ENCODE measurements around the gene STK32B. TPM values are rescaled to one million over a fixed set of nuclear protein-coding genes. Genes with fewer than 3 reads are reported as not detected.

The STK32B gene
- total and polyA plus RNA-seq, 2 experiments from 2014 or later: 0.71 to 2.3 TPM

DNA sequence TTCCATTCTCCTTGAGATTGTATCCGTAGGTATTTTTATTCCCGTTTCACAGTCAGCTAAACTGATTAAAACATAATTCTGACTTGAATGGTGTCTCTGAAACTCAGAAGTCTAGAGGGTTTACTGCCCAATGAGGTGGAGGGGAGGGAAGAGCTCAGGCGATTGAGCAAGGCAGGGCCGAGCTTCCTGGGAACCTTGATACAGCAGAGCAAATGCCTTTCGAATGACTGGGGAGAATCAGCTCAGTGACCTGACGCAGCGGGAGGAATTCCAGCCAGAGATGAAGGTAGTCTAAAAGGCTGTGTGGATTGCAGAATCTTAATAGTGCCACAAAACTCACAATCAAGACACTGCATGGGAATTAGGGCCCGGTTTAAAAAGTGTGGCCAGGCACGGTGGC, 423.5 kb downstream of the STK32B start (continued):
- TF ChIP-seq EZH2 (IDR thresholded peaks at IDR 0.05; ENCODE audit: low read depth, unreplicated experiment) (no peak), EZH2phosphoT487 (IDR thresholded peaks at IDR 0.05; ENCODE audit: unreplicated experiment) (no peak)

DNA sequence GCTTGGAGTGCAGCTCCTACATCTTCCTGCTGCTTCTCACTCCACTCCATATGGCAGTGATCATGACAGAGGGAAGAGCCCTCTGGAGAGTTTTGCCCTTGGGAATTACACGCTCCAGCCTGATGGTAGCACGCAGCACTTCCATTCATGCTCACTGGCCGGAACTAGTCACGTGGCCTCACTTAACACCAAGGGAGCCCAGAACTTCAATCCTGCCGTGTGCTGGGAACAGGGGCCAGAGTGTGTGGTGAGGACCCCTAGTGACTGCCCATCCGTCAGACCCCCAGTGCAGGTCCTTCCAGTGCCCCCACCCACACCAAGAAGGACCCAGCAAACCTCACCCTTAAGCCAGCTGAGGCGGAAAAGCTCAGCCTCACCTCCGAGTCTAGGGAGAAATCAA, 426.3 kb downstream of the STK32B start:
- H3K27me3 Mint-ChIP-seq (ENCODE audit: insufficient read depth, low read depth, poor library complexity): peaks cover 8% of the 10 kb centered on the region
- Histone ChIP-seq H3K27ac (ENCODE audit: low read depth) (no peak overlapping the region), H4K20me1 (replicated peaks; ENCODE audit: insufficient read depth) (no peaks in the 10 kb centered on the region), H3K27me3 (ENCODE audit: insufficient read depth) (no peaks in the 10 kb centered on the region), H3K9me2 (ENCODE audit: insufficient read depth) (no peaks in the 10 kb centered on the region), H3K36me3 (ENCODE audit: insufficient read depth) (no peaks in the 10 kb centered on the region), H3K79me2 (replicated peaks; ENCODE audit: insufficient read depth) (no peaks in the 10 kb centered on the region), H3F3A (replicated peaks; ENCODE audit: low read depth) (no peaks in the 10 kb centered on the region), H3K4me2 (no peak overlapping the region), H3K4me1 (ENCODE audit: insufficient read depth) (peaks cover 9% of the 10 kb centered on the region), H2AFZ (peak overlapping the region; percentile 18; the same call in 1 of the 2 replicates), H3K4me3 (no peak overlapping the region)
- H3K36me3 Mint-ChIP-seq (ENCODE audit: low read depth): no peaks in the 10 kb centered on the region; the same call in 2 of the 3 replicates
- DNase-seq (ENCODE audit: low spot score): no peak
- peaks cover 9% of the 10 kb centered on the region; the same call in 2 of the 3 replicates for H3K4me1 Mint-ChIP-seq
- H3K4me3 Mint-ChIP-seq: no peak overlapping the region
- H3K27ac Mint-ChIP-seq: no peak overlapping the region
- no peak; the same call in 2 of the 3 replicates for ATAC-seq
- peaks cover 19% of the 10 kb centered on the region for H3K9me3 Mint-ChIP-seq
- TF ChIP-seq EZH2phosphoT487 (IDR thresholded peaks at IDR 0.05; ENCODE audit: unreplicated experiment) (no peak), EZH2 (IDR thresholded peaks at IDR 0.05; ENCODE audit: low read depth, unreplicated experiment) (no peak), CREB1 (CRISPR knock-in tag; IDR thresholded peaks at IDR 0.05; ENCODE audit: low read depth) (no peak), ZNF114 (CRISPR knock-in tag; IDR thresholded peaks at IDR 0.05) (no peak), JUNB (IDR thresholded peaks at IDR 0.05; ENCODE audit: unreplicated experiment) (no peak), ZNF331 (CRISPR knock-in tag; IDR thresholded peaks at IDR 0.05; ENCODE audit: low read depth) (no peak)
- TF ChIP-seq, protein P1, sequence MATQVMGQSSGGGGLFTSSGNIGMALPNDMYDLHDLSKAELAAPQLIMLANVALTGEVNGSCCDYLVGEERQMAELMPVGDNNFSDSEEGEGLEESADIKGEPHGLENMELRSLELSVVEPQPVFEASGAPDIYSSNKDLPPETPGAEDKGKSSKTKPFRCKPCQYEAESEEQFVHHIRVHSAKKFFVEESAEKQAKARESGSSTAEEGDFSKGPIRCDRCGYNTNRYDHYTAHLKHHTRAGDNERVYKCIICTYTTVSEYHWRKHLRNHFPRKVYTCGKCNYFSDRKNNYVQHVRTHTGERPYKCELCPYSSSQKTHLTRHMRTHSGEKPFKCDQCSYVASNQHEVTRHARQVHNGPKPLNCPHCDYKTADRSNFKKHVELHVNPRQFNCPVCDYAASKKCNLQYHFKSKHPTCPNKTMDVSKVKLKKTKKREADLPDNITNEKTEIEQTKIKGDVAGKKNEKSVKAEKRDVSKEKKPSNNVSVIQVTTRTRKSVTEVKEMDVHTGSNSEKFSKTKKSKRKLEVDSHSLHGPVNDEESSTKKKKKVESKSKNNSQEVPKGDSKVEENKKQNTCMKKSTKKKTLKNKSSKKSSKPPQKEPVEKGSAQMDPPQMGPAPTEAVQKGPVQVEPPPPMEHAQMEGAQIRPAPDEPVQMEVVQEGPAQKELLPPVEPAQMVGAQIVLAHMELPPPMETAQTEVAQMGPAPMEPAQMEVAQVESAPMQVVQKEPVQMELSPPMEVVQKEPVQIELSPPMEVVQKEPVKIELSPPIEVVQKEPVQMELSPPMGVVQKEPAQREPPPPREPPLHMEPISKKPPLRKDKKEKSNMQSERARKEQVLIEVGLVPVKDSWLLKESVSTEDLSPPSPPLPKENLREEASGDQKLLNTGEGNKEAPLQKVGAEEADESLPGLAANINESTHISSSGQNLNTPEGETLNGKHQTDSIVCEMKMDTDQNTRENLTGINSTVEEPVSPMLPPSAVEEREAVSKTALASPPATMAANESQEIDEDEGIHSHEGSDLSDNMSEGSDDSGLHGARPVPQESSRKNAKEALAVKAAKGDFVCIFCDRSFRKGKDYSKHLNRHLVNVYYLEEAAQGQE (IDR thresholded peaks at IDR 0.05; ENCODE audit: unreplicated experiment): no peak
- TF ChIP-seq, protein P2, sequence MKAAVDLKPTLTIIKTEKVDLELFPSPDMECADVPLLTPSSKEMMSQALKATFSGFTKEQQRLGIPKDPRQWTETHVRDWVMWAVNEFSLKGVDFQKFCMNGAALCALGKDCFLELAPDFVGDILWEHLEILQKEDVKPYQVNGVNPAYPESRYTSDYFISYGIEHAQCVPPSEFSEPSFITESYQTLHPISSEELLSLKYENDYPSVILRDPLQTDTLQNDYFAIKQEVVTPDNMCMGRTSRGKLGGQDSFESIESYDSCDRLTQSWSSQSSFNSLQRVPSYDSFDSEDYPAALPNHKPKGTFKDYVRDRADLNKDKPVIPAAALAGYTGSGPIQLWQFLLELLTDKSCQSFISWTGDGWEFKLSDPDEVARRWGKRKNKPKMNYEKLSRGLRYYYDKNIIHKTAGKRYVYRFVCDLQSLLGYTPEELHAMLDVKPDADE (IDR thresholded peaks at IDR 0.05): no peak
- TF ChIP-seq, protein P3, sequence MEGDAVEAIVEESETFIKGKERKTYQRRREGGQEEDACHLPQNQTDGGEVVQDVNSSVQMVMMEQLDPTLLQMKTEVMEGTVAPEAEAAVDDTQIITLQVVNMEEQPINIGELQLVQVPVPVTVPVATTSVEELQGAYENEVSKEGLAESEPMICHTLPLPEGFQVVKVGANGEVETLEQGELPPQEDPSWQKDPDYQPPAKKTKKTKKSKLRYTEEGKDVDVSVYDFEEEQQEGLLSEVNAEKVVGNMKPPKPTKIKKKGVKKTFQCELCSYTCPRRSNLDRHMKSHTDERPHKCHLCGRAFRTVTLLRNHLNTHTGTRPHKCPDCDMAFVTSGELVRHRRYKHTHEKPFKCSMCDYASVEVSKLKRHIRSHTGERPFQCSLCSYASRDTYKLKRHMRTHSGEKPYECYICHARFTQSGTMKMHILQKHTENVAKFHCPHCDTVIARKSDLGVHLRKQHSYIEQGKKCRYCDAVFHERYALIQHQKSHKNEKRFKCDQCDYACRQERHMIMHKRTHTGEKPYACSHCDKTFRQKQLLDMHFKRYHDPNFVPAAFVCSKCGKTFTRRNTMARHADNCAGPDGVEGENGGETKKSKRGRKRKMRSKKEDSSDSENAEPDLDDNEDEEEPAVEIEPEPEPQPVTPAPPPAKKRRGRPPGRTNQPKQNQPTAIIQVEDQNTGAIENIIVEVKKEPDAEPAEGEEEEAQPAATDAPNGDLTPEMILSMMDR (conservative IDR thresholded peaks at IDR 0.05; ENCODE audit: low read depth in 2 of 2): no peak
